ENCODE results near the gene SPRY2.

Gene SPRY2

DNA sequence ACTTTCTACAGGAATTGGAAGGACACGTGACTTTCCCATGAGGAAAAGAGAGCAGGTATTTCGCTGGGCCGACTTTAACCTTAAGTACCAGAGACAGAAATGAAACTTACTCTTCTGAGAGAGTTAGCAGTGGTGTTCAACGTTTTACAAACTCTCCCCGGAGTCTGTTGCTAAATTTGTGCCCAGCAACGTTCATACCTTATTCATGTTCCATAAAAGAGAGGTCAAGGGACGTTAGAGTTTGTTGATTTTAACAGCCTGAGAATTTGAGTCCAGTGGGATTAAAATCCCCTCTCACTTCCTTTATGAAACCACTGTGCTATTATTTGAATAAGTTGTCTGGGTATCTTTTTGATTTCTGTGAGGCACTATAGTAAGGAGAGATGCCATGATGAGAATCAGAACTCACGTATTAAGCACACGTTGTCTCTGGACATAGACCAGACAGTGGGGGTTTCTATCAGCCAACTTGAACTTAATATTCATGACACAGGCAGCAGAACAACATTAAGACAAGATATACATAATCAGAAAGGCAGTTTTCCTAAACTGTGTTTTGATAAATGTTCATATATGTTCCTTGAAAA is 33.4 kb downstream of the SPRY2 start:
- Histone ChIP-seq H3K9ac (ENCODE audit: low read length) (no peak overlapping the region), H3K27ac (ENCODE audit: low read length) (no peak overlapping the region), H3F3A (ENCODE audit: insufficient read depth, low read length) (no peaks in the 10 kb centered on the region), H3K79me2 (ENCODE audit: low read length) (no peaks in the 10 kb centered on the region), H2AFZ (ENCODE audit: low read length) (no peak overlapping the region), H4K20me1 (ENCODE audit: insufficient read depth, low read length) (no peaks in the 10 kb centered on the region), H3K4me2 (ENCODE audit: low read depth, low read length) (no peak overlapping the region), H3K27me3 (replicated peaks; ENCODE audit: insufficient read depth, low read length) (no peaks in the 10 kb centered on the region), H3K9me2 (replicated peaks; ENCODE audit: insufficient read depth, low read length) (no peaks in the 10 kb centered on the region), H3K9me3 (replicated peaks; ENCODE audit: insufficient read depth, low read length) (no peaks in the 10 kb centered on the region), H3K4me1 (ENCODE audit: low read length) (no peaks in the 10 kb centered on the region), H3K4me3 (ENCODE audit: low read length) (no peak overlapping the region), H3K36me3 (replicated peaks; ENCODE audit: insufficient read depth, low read length) (no peaks in the 10 kb centered on the region)
- TF ChIP-seq, protein P1, sequence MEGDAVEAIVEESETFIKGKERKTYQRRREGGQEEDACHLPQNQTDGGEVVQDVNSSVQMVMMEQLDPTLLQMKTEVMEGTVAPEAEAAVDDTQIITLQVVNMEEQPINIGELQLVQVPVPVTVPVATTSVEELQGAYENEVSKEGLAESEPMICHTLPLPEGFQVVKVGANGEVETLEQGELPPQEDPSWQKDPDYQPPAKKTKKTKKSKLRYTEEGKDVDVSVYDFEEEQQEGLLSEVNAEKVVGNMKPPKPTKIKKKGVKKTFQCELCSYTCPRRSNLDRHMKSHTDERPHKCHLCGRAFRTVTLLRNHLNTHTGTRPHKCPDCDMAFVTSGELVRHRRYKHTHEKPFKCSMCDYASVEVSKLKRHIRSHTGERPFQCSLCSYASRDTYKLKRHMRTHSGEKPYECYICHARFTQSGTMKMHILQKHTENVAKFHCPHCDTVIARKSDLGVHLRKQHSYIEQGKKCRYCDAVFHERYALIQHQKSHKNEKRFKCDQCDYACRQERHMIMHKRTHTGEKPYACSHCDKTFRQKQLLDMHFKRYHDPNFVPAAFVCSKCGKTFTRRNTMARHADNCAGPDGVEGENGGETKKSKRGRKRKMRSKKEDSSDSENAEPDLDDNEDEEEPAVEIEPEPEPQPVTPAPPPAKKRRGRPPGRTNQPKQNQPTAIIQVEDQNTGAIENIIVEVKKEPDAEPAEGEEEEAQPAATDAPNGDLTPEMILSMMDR (IDR thresholded peaks at IDR 0.05; ENCODE audit: low read length): no peak
- TF ChIP-seq EZH2phosphoT487 (IDR thresholded peaks at IDR 0.05; ENCODE audit: low read length): no peak
- TF ChIP-seq EZH2 (optimal IDR thresholded peaks at IDR 0.05; ENCODE audit: low read depth, low read length): no peak
- no peak for DNase-seq

DNA sequence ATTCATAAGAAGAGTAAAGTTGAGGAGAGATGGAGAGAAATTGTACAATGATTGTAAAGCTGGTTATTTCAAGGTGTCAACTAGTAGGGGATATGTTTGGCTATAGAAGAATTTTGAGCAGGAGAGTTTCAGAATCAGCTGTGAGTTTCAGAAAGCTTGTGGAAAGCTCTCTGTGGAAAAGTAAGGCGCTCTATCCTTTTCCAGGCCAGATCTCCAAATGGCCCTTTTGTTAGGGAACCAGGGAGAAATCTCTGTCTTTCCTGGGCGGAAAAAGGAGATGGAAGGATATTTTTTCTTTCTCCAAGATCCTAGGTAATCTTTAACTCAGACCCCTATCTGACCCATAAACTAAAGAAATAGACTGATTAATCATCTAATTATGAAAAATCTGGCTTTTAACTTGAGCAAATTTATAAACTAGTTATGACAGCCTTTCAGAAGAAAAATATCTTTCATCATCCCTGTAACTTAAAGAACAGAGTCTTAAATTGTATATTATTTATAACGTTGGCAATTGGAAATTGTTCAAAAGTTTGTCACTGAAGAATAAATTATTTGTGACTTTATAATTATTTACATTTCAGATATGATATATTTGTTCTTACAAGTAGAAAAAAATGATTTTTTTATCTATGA is 34.5 kb downstream of the SPRY2 start:
- TF ChIP-seq EZH2phosphoT487 (IDR thresholded peaks at IDR 0.05; ENCODE audit: low read length): no peak
- TF ChIP-seq, protein P1 (IDR thresholded peaks at IDR 0.05; ENCODE audit: low read length): no peak
- TF ChIP-seq EZH2 (optimal IDR thresholded peaks at IDR 0.05; ENCODE audit: low read depth, low read length): no peak
- Histone ChIP-seq H3K27ac (ENCODE audit: low read length) (no peak overlapping the region), H3K4me2 (ENCODE audit: low read depth, low read length) (no peak overlapping the region), H3K36me3 (replicated peaks; ENCODE audit: insufficient read depth, low read length) (no peaks in the 10 kb centered on the region), H3K9me2 (replicated peaks; ENCODE audit: insufficient read depth, low read length) (no peaks in the 10 kb centered on the region), H3K4me3 (ENCODE audit: low read length) (no peak overlapping the region), H3K27me3 (replicated peaks; ENCODE audit: insufficient read depth, low read length) (no peaks in the 10 kb centered on the region), H3K9ac (ENCODE audit: low read length) (no peak overlapping the region), H3K4me1 (ENCODE audit: low read length) (no peaks in the 10 kb centered on the region), H2AFZ (ENCODE audit: low read length) (no peak overlapping the region), H3K79me2 (ENCODE audit: low read length) (no peaks in the 10 kb centered on the region), H4K20me1 (ENCODE audit: insufficient read depth, low read length) (no peaks in the 10 kb centered on the region), H3K9me3 (replicated peaks; ENCODE audit: insufficient read depth, low read length) (no peaks in the 10 kb centered on the region), H3F3A (ENCODE audit: insufficient read depth, low read length) (no peaks in the 10 kb centered on the region)
- no peak for DNase-seq

DNA sequence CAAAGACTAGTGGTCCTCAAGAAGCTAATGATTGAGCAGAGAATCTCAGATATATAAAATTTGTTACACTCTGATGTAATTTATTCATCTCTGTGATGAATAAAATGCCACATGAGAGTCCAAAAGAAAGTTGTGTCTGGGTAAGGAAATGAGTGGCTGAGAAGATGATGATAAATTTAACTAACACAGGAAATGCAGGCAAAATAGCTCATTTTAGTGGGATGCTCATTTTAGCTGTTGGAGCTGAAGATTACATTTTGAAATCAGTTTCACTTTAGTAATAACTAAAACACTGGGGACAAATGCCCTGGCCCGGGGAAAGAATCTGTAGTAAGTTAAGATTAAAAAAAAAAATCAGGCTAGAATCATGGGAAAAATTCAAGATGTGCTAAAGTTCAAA is 35.2 kb downstream of the SPRY2 start:
- Histone ChIP-seq H3K9me3 (replicated peaks; ENCODE audit: insufficient read depth, low read length) (no peaks in the 10 kb centered on the region), H3K4me1 (ENCODE audit: low read length) (no peaks in the 10 kb centered on the region), H3K27me3 (replicated peaks; ENCODE audit: insufficient read depth, low read length) (no peaks in the 10 kb centered on the region), H3K4me3 (ENCODE audit: low read length) (no peak overlapping the region), H3K4me2 (ENCODE audit: low read depth, low read length) (no peak overlapping the region), H3F3A (ENCODE audit: insufficient read depth, low read length) (no peaks in the 10 kb centered on the region), H3K79me2 (ENCODE audit: low read length) (no peaks in the 10 kb centered on the region), H2AFZ (ENCODE audit: low read length) (no peak overlapping the region), H3K9ac (ENCODE audit: low read length) (no peak overlapping the region), H3K27ac (ENCODE audit: low read length) (no peak overlapping the region), H3K36me3 (replicated peaks; ENCODE audit: insufficient read depth, low read length) (no peaks in the 10 kb centered on the region), H3K9me2 (replicated peaks; ENCODE audit: insufficient read depth, low read length) (no peaks in the 10 kb centered on the region), H4K20me1 (ENCODE audit: insufficient read depth, low read length) (no peaks in the 10 kb centered on the region)
- TF ChIP-seq EZH2 (optimal IDR thresholded peaks at IDR 0.05; ENCODE audit: low read depth, low read length): no peak
- TF ChIP-seq EZH2phosphoT487 (IDR thresholded peaks at IDR 0.05; ENCODE audit: low read length): no peak
- TF ChIP-seq, protein P1 (IDR thresholded peaks at IDR 0.05; ENCODE audit: low read length): no peak
- DNase-seq: no peak
